ENCODE data around the gene ABLIM2. TPM values are rescaled to one million over a fixed set of nuclear protein-coding genes. Genes with fewer than 3 reads are reported as not detected.

The ABLIM2 gene
- total RNA-seq, 1 experiment from 2014 or later: 1.0 TPM

GRCh38 chr4:7963691-7964090, 194.9 kb downstream of the ABLIM2 start:
- Histone ChIP-seq H3K9ac (ENCODE audit: extremely low read depth, insufficient read length, low read length) (no peak overlapping the region), H3K4me2 (ENCODE audit: insufficient read depth, insufficient read length, low read length) (no peak overlapping the region), H2BK120ac (ENCODE audit: low read depth, low read length, poor library complexity, severe bottlenecking) (no peak overlapping the region), H2BK20ac (ENCODE audit: low read depth, low read length, poor library complexity, severe bottlenecking) (no peak overlapping the region), H3K27me3 (ENCODE audit: insufficient read depth, low read length) (no peaks in the 10 kb centered on the region; the same call in 1 of the 2 replicates), H3K79me2 (ENCODE audit: insufficient read depth, low read length) (no peaks in the 10 kb centered on the region), H2BK15ac (ENCODE audit: low read depth, low read length) (0 out of 2 replicates have a peak overlapping the region, but pooled peaks have one; percentile 82), H3K23me2 (ENCODE audit: insufficient read length, low read depth, low read length, poor library complexity, severe bottlenecking) (peaks cover 2% of the 10 kb centered on the region), H4K8ac (replicated peaks; ENCODE audit: insufficient read length, low read depth, low read length) (no peak overlapping the region), H3K27ac (ENCODE audit: insufficient read length, low read depth, low read length) (no peak overlapping the region), H3K4me1 (ENCODE audit: insufficient read depth, low read length) (peaks cover 2% of the 10 kb centered on the region; the same call in 1 of the 2 replicates), H2BK5ac (ENCODE audit: insufficient read length, low read length) (no peak overlapping the region), H4K5ac (ENCODE audit: insufficient read length, low read depth, low read length) (no peak overlapping the region), H4K91ac (ENCODE audit: insufficient read length, low read depth, low read length) (no peak overlapping the region), H3T11ph (ENCODE audit: low read length) (no peak overlapping the region), H3K23ac (ENCODE audit: insufficient read length, low read depth, low read length) (no peak overlapping the region), H3K9me3 (ENCODE audit: control insufficient read depth, low read depth, low read length) (no peaks in the 10 kb centered on the region), H4K20me1 (ENCODE audit: control insufficient read depth, insufficient read depth, insufficient read length) (no peaks in the 10 kb centered on the region), H2AK5ac (ENCODE audit: insufficient read length, low read length) (no peak overlapping the region), H2AFZ (ENCODE audit: low read length) (no peak overlapping the region), H3K56ac (ENCODE audit: insufficient read length, low read depth, low read length) (no peak overlapping the region), H3K79me1 (ENCODE audit: insufficient read depth, low read depth, low read length, poor library complexity, severe bottlenecking) (no peaks in the 10 kb centered on the region), H3K4ac (ENCODE audit: low read depth, low read length) (no peak overlapping the region), H2BK12ac (ENCODE audit: insufficient read length, low read depth, low read length) (no peak overlapping the region), H3K18ac (ENCODE audit: insufficient read length, low read depth, low read length) (no peak overlapping the region), H3K14ac (ENCODE audit: insufficient read depth, low read length) (no peak overlapping the region)
- DNase-seq: no peak
- TF ChIP-seq CTCF (conservative IDR thresholded peaks at IDR 0.05): no peak
- H3K27ac Mint-ChIP-seq: peak overlapping the region in 1 of 3 experiments; percentile 14; a peak in 1 of 7 replicates
- no CpG with 5 or more reads among the region's 12 CpGs for WGBS (ENCODE audit: extremely low coverage, insufficient read length, low lambda C conversion rate)
- H3K36me3 Mint-ChIP-seq (ENCODE audit: insufficient read depth in 1 of 3, low read depth in 3 of 3): no peaks in the 10 kb centered on the region
- peaks cover 10 to 20% of the 10 kb centered on the region in 2 experiments for H3K4me1 Mint-ChIP-seq
- no peaks in the 10 kb centered on the region; a peak in 1 of 5 replicates for H3K9me3 Mint-ChIP-seq
- H3K4me3 Mint-ChIP-seq: no peak overlapping the region
- H3K27me3 Mint-ChIP-seq (ENCODE audit: low read depth): no peaks in the 10 kb centered on the region; the same call in 1 of the 2 replicates
